Esophagus squamous epithelium (tissue), 5 donors: ENCODE data around the gene CAMTA1. TPM values are rescaled to one million over a fixed set of nuclear protein-coding genes. Genes with fewer than 3 reads are reported as not detected.

ENCODE experiments used
- DNase-seq: peaks from one replicate; lab custom pipeline; 2025; lab: John Stamatoyannopoulos, UW
- H3K27ac ChIP-seq, 4 donors: fragments of 200-600 bp; sonication (generic); one replicate each; pipeline ENCODE4 v1.5.1; 2016 to 2019; ENCODE audit warnings: mild to moderate bottlenecking in 1 of 4
- H3K27me3 ChIP-seq, 4 donors: fragments of 200-600 bp; sonication (generic); 1 replicate in 3 of 4; 2 replicates in 1 of 4; pipeline versions ENCODE4 v1.5.1 to v1.6.0; 2017 to 2021; ENCODE audit warnings: antibody characterized with exemption in 1 of 4
- H3K36me3 ChIP-seq, 3 donors: fragments of 200-600 bp; sonication (generic); one replicate each; pipeline ENCODE4 v1.5.1; 2016 to 2019
- H3K4me1 ChIP-seq, 3 donors: fragments of 200-600 bp; sonication (generic); one replicate each; pipeline ENCODE4 v1.5.1; 2017 to 2019
- H3K4me3 ChIP-seq, 4 donors: fragments of 200-600 bp; sonication (generic); 1 replicate in 3 of 4; 2 replicates in 1 of 4; pipeline ENCODE4 v1.5.1; 2016 to 2019; ENCODE audit warnings: mild to moderate bottlenecking in 2 of 4, moderate library complexity in 1 of 4
- H3K9me3 ChIP-seq, 3 donors: fragments of 200-600 bp; sonication (generic); one replicate each; pipeline ENCODE4 v1.5.1; 2016 to 2019
- POLR2A ChIP-seq, 4 donors: fragments of 450-650 bp; IDR thresholded peaks; one replicate each; pipeline ENCODE4 v1.6.1; 2017; ENCODE audit warnings: antibody characterized with exemption in 4 of 4, mild to moderate bottlenecking in 4 of 4, moderate library complexity in 3 of 4
- WGBS, 2 donors: methylation state at CpG; one replicate each; pipeline ENCODE4 v1.1.5; 2018; 5-methylcytosine and 5-hydroxymethylcytosine counted together
- intact Hi-C: fragments of 100-400 bp; cut with DNase I; formaldehyde crosslinking; loops from one replicate; pipeline ENCODE4 v1.15.0; 2022
- total RNA-seq, 4 donors: library from RNA; depleted of rRNA; stranded (reverse); fragments of >200 nt; gene quantifications; one replicate each; pipeline ENCODE4 v1.1.0, GENCODE V29; 2016
- TF ChIP-seq, protein P1 (sequence below), 6 experiments: fragments of 450-650 bp in 4 of 6; fragments of 200-600 bp in 2 of 6; sonication (generic) in 2 of 6; IDR thresholded peaks; one replicate each; pipeline ENCODE4 v1.5.1; 2016 to 2019; ENCODE audit warnings: antibody characterized with exemption in 6 of 6, mild to moderate bottlenecking in 4 of 6, moderate library complexity in 4 of 6
- donor health status: DM: yes; HTN: yes; CAD: no.

Gene CAMTA1
- total RNA-seq, 4 donors from 2014 or later, result 31.3 to 77.4 (median 45.9) TPM

GRCh38 chr1:6757719-6758435 lies 27.4 kb upstream of the CAMTA1 start:
- Histone ChIP-seq H3K9me3 (no peaks in the 10 kb centered on the region), H3K27ac (no peak overlapping the region), H3K27me3 (peaks cover 0 to 6% (median 0%) of the 10 kb centered on the region in 4 donors), H3K36me3 (no peaks in the 10 kb centered on the region), H3K4me3 (no peak overlapping the region), H3K4me1 (peaks cover 0 to 43% (median 4%) of the 10 kb centered on the region in 3 donors)
- intact Hi-C loops, result no loop called here
- no peak for DNase-seq
- WGBS, 2 donors, result 64 to 65% methylated on average over 22 to 25 of the region's 25 CpGs
- no peak for TF ChIP-seq POLR2A (IDR thresholded peaks at IDR 0.05)
- TF ChIP-seq, protein P1, sequence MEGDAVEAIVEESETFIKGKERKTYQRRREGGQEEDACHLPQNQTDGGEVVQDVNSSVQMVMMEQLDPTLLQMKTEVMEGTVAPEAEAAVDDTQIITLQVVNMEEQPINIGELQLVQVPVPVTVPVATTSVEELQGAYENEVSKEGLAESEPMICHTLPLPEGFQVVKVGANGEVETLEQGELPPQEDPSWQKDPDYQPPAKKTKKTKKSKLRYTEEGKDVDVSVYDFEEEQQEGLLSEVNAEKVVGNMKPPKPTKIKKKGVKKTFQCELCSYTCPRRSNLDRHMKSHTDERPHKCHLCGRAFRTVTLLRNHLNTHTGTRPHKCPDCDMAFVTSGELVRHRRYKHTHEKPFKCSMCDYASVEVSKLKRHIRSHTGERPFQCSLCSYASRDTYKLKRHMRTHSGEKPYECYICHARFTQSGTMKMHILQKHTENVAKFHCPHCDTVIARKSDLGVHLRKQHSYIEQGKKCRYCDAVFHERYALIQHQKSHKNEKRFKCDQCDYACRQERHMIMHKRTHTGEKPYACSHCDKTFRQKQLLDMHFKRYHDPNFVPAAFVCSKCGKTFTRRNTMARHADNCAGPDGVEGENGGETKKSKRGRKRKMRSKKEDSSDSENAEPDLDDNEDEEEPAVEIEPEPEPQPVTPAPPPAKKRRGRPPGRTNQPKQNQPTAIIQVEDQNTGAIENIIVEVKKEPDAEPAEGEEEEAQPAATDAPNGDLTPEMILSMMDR (IDR thresholded peaks at IDR 0.05), result no peak

- intact Hi-C loops, result no loop called here
- no peaks in the 10 kb centered on the region for H3K9me3 ChIP-seq
- no peak for DNase-seq
- peaks cover 0 to 24% (median 0%) of the 10 kb centered on the region in 3 donors for H3K4me1 ChIP-seq
- H3K36me3 ChIP-seq, result no peaks in the 10 kb centered on the region
- H3K4me3 ChIP-seq, result no peak overlapping the region
- no peaks in the 10 kb centered on the region for H3K27me3 ChIP-seq
- no peak overlapping the region for H3K27ac ChIP-seq
- TF ChIP-seq, protein P1 (IDR thresholded peaks at IDR 0.05), result no peak
- TF ChIP-seq POLR2A (IDR thresholded peaks at IDR 0.05), result no peak
- 76 to 81% methylated on average over 9 of the region's 9 CpGs for WGBS, 2 donors
These were observed 24.0 kb upstream of the CAMTA1 start for GRCh38 chr1:6761196-6761737.

DNA sequence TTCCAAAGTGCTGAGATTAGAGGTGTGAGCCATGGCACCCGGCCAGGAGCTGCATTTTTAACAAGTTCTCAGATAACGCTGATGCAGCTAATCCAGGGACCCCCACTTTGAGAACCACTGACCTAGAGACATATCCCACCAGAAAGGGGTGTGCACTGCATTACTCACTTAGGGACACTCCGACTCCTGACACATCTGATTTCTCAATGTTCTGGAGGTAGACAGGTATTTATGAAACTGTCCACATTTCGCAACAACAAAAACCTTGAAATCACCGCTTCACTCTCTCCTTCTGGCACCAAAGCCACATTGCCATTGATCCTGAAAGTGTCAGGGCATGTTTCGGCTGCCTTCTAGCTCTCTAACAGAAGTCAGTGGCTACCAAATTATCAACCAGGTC lies 23.2 kb upstream of the CAMTA1 start:
- Histone ChIP-seq H3K27me3 (no peaks in the 10 kb centered on the region), H3K27ac (peak overlapping the region in 2 of 4 donors; percentile 38 to 57), H3K4me1 (peaks cover 0 to 24% (median 0%) of the 10 kb centered on the region in 3 donors), H3K36me3 (no peaks in the 10 kb centered on the region), H3K4me3 (no peak overlapping the region), H3K9me3 (no peaks in the 10 kb centered on the region)
- 39 to 57% methylated on average over 4 to 6 of the region's 6 CpGs for WGBS, 2 donors
- TF ChIP-seq, protein P1 (IDR thresholded peaks at IDR 0.05), result no peak
- no peak for TF ChIP-seq POLR2A (IDR thresholded peaks at IDR 0.05)
- intact Hi-C loops, result no loop called here
- DNase-seq, result no peak

DNA sequence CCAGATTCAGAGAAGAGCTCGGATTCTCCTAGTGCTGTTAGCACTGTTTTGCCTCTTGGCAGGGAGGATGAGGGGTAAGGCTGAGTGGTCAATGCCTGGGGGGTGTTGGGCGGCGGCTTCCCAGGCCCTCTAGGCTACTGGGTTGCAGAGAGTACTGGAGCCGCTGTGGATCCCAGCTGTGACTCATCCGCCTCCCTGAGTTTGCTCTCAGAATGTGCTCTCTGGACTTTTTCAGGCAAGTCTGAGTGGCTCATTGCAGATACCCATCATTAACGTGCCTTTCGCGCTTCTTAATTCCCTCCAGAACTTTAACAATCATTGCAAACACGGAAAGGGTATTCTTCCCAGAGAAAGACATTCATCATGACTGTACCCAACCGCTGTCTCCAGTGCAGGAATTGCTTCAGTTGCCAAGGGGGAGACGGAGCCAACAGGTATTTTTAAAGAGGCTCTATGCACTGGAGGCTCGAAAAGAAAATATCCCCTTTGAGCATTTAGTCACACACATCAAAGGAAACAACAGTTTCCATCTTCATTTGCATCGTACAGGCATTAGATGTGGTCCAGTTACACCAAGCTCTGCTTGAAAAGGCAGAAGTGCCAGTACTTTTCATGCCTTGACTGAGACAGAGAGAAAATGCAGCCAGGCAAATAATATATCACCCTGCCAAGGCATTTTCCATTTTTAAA lies 14.4 kb upstream of the CAMTA1 start:
- H3K4me1 ChIP-seq, result peaks cover 0 to 25% (median 9%) of the 10 kb centered on the region in 3 donors
- H3K36me3 ChIP-seq, result no peaks in the 10 kb centered on the region
- intact Hi-C loops, result no loop called here
- TF ChIP-seq, protein P1 (IDR thresholded peaks at IDR 0.05), result no peak
- no peak for TF ChIP-seq POLR2A (IDR thresholded peaks at IDR 0.05)
- no peak for DNase-seq
- no peak overlapping the region for H3K4me3 ChIP-seq
- no peaks in the 10 kb centered on the region for H3K27me3 ChIP-seq
- H3K9me3 ChIP-seq, result no peaks in the 10 kb centered on the region
- H3K27ac ChIP-seq, result peak overlapping the region in 1 of 4 donors; percentile 4
- 26 to 28% methylated on average over 12 to 13 of the region's 13 CpGs for WGBS, 2 donors

DNA sequence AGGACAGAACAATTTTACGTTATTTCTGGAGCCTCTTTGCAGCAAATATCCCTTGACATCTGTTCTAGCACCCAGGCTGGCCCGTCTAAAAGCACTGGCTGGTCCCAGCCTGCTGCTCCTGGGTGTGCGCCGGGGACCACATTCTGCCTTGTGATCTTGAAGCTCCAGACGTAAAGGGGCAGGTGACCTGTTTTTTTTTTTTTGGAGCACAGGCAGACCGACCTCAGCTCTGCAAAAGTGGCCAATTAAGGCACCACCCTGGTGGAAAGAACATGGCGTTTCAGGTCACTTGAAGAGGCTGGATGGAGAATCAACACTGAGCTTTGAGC lies 13.8 kb upstream of the CAMTA1 start:
- intact Hi-C loops, result no loop called here
- DNase-seq, result no peak
- no peaks in the 10 kb centered on the region for H3K36me3 ChIP-seq

More for the DNA sequence above, 13.8 kb upstream of the CAMTA1 start:
- H3K27ac ChIP-seq, result peak overlapping the region in 1 of 4 donors; percentile 9
- no peaks in the 10 kb centered on the region for H3K27me3 ChIP-seq
- H3K4me1 ChIP-seq, result peaks cover 0 to 25% (median 9%) of the 10 kb centered on the region in 3 donors
- no peak for TF ChIP-seq POLR2A (IDR thresholded peaks at IDR 0.05)
- TF ChIP-seq, protein P1 (IDR thresholded peaks at IDR 0.05), result no peak
- H3K4me3 ChIP-seq, result no peak overlapping the region
- H3K9me3 ChIP-seq, result no peaks in the 10 kb centered on the region
- 42 to 65% methylated on average over 4 to 7 of the region's 7 CpGs for WGBS, 2 donors
